K562 (cell line): Measurements from ENCODE around the gene PIK3R6. TPM values are rescaled to one million over a fixed set of nuclear protein-coding genes. Genes with fewer than 3 reads are reported as not detected.

Experiments used
- ATAC-seq: fragments of 200-7000 bp; cut with Tn5 transposase; 3 replicates; pipeline ENCODE4 v1.9.1; 2020; ENCODE audit warnings: moderate library complexity
- BruUV-seq: library from RNA; stranded (reverse); fragments of 400-500 nt; replicated peaks from 2 replicates; lab custom pipeline; 2021; lab: Mats Ljungman, UMichigan
- CTCF ChIA-PET: fragments of 300-600 bp; formaldehyde crosslinking; extraction: SDS; loops from one replicate; lab custom pipeline; 2021; ENCODE audit warnings: low intra/inter-chr PET ratio; lab: Yijun Ruan, JAX
- POLR2A ChIA-PET: fragments of 300-600, 350-650 bp; sonication (Branson Sonifier 250); formaldehyde crosslinking; extraction: SDS; loops from one replicate; lab custom pipeline; 2021; ENCODE audit warnings: antibody characterized with exemption, inconsistent platforms; lab: Yijun Ruan, JAX
- DNase-seq, 4 experiments: peaks; one replicate each; pipeline versions ENCODE4 v3.0.0 to v3.0.0-alpha.2; 2011 to 2018; ENCODE audit warnings: low spot score in 3 of 4, mixed read lengths in 3 of 4; ENCODE audit errors: extremely low read depth in 1 of 4
- FAIRE-seq: peaks from 2 replicates; lab custom pipeline; 2011; peaks lifted over from hg19 to GRCh38; lab: Jason Lieb, UNC
- H2AFZ ChIP-seq: 2 replicates; pipeline ENCODE4 v1.6.0; 2011; ENCODE audit warnings: low read depth, low read length, control low read depth, inconsistent platforms
- H3K27ac ChIP-seq: fragments of 200-600 bp; 3 replicates; pipeline ENCODE4 v1.8.0; 2011; ENCODE audit warnings: low read depth, mild to moderate bottlenecking, control low read depth, inconsistent platforms, low read length, moderate library complexity, mixed read lengths; ENCODE audit errors: extremely low read depth
- H3K27me3 ChIP-seq, 2 experiments: fragments of 300-600 bp in 1 of 2; 2 replicates in 1 of 2; 3 replicates in 1 of 2; pipeline versions ENCODE4 v1.6.0 to v1.8.0; 2011; ENCODE audit warnings: inconsistent platforms in 2 of 2, low read length in 2 of 2, mild to moderate bottlenecking in 1 of 2, mixed read lengths in 1 of 2, moderate library complexity in 1 of 2; ENCODE audit not compliant: control insufficient read depth in 2 of 2, insufficient read depth in 2 of 2
- H3K36me3 ChIP-seq: fragments of 300-600 bp; 3 replicates; pipeline ENCODE4 v1.8.0; 2011; ENCODE audit warnings: mild to moderate bottlenecking, low read length, inconsistent platforms; ENCODE audit not compliant: control insufficient read depth, insufficient read depth
- H3K4me1 ChIP-seq, 2 experiments: fragments of 200-600 bp in 1 of 2; replicated peaks in 1 of 2; 2 replicates in 1 of 2; 3 replicates in 1 of 2; pipeline versions ENCODE4 v1.5.1 to v1.8.0; 2011; ENCODE audit warnings: inconsistent platforms in 2 of 2, low read length in 2 of 2, mild to moderate bottlenecking in 1 of 2, mixed read lengths in 1 of 2, moderate library complexity in 1 of 2; ENCODE audit not compliant: control insufficient read depth in 2 of 2, insufficient read depth in 2 of 2
- H3K4me2 ChIP-seq: 2 replicates; pipeline ENCODE4 v1.6.1; 2011; ENCODE audit warnings: low read length, control low read depth, inconsistent platforms, mixed read lengths; ENCODE audit not compliant: insufficient read depth
- H3K4me3 ChIP-seq: fragments of 200-600 bp; sonication (generic), shearing (Covaris generic); 2 replicates; pipeline ENCODE4 v1.5.1; 2016; ENCODE audit warnings: control low read depth, inconsistent platforms
- H3K79me2 ChIP-seq: fragments of 200-600 bp; 3 replicates; pipeline ENCODE4 v1.8.0; 2011; ENCODE audit warnings: low read length, inconsistent platforms; ENCODE audit not compliant: control insufficient read depth, insufficient read depth
- H3K9ac ChIP-seq, 2 experiments: 2 replicates each; pipeline versions ENCODE4 v1.6.0 to v1.6.1; 2011; ENCODE audit warnings: low read depth in 2 of 2, low read length in 2 of 2, control low read depth in 1 of 2, inconsistent platforms in 1 of 2, mild to moderate bottlenecking in 1 of 2, mixed read lengths in 1 of 2; ENCODE audit not compliant: insufficient read depth in 1 of 2
- H3K9me1 ChIP-seq: one replicate; pipeline ENCODE4 v1.6.0; 2011; ENCODE audit warnings: inconsistent platforms, mild to moderate bottlenecking, low read length, moderate library complexity; ENCODE audit not compliant: control insufficient read depth, insufficient read depth
- H3K9me3 ChIP-seq: replicated peaks from 2 replicates; pipeline ENCODE4 v1.5.1; 2011; ENCODE audit warnings: low read depth, low read length, inconsistent platforms; ENCODE audit not compliant: control insufficient read depth, insufficient read depth
- H4K20me1 ChIP-seq: replicated peaks from 2 replicates; pipeline ENCODE4 v1.6.1; 2011; ENCODE audit warnings: low read length, inconsistent platforms, mixed read lengths; ENCODE audit not compliant: control insufficient read depth, insufficient read depth
- ATF7 ChIP-seq: fragments of 450-650 bp; IDR thresholded peaks from 2 replicates; pipeline ENCODE4 v1.7.1; 2014; ENCODE audit warnings: mild to moderate bottlenecking, moderate library complexity
- CLOCK ChIP-seq: fragments of 250-450 bp; sonication (Bioruptor Pico); IDR thresholded peaks from 2 replicates; pipeline ENCODE4 v1.4.0; 2020; ENCODE audit warnings: mild to moderate bottlenecking, moderate library complexity, borderline replicate concordance
- CREB3 ChIP-seq: fragments of 450-650 bp; conservative IDR thresholded peaks from 2 replicates; pipeline ENCODE4 v1.6.1; 2016; ENCODE audit warnings: missing genetic modification characterization, low read depth, mild to moderate bottlenecking, missing compliant biosample characterization, moderate library complexity
- KLF1 ChIP-seq: fragments of 450-650 bp; IDR thresholded peaks from 2 replicates; pipeline ENCODE4 v1.6.1; 2016; ENCODE audit warnings: missing genetic modification characterization, missing compliant biosample characterization
- MIER1 ChIP-seq: fragments of 450-650 bp; IDR thresholded peaks from 2 replicates; pipeline ENCODE4 v1.6.1; 2016; ENCODE audit warnings: antibody characterized with exemption, mild to moderate bottlenecking, low read depth
- PTBP1 ChIP-seq: fragments of 200-400 bp; formaldehyde crosslinking; IDR thresholded peaks from 2 replicates; pipeline ENCODE4 v1.6.1; 2017; ENCODE audit warnings: low read depth, low read length
- TAL1 ChIP-seq: fragments of 450-650 bp; IDR thresholded peaks from 2 replicates; pipeline ENCODE4 v1.6.1; 2016; ENCODE audit warnings: mild to moderate bottlenecking
- ZBTB2 ChIP-seq: fragments of 450-650 bp; IDR thresholded peaks from 2 replicates; pipeline ENCODE4 v1.6.1; 2016; ENCODE audit warnings: antibody characterized with exemption
- ZNF449 ChIP-seq: fragments of 250-450 bp; sonication (Bioruptor Pico); IDR thresholded peaks from 2 replicates; pipeline ENCODE4 v1.8.0; 2022; ENCODE audit warnings: moderate library complexity, mild to moderate bottlenecking, inconsistent platforms
- WGBS: fragments of 100-300 bp; shearing (Covaris generic); methylation state at CpG from one replicate; pipeline ENCODE4 v1.1.6; 2016; ENCODE audit warnings: low coverage, mixed read lengths; ENCODE audit not compliant: insufficient coverage; ENCODE audit errors: missing lambda C conversion rate; 5-methylcytosine and 5-hydroxymethylcytosine counted together
- in situ Hi-C: fragments of 300-500 bp; cut with MboI; formaldehyde crosslinking; loops from 4 replicates; pipeline ENCODE4 v1.15.0; 2018; ENCODE audit warnings: inconsistent platforms, mixed read lengths
- intact Hi-C: fragments of 100-400 bp; cut with micrococcal nuclease; formaldehyde crosslinking; loops from 2 replicates; pipeline ENCODE4 v1.14.2; 2022
- polyA plus RNA-seq, 8 experiments: library from polyadenylated mRNA; depleted of rRNA in 4 of 8; stranded (reverse) in 5 of 8; unstranded in 3 of 8; fragments of >200 nt; fragmentation: Nextera tagmentation in 2 of 8; fragmentation: Illumina TruSeq in 1 of 8; extraction: Ambion mirVana in 2 of 8; extraction: Trizol in 1 of 8; gene quantifications; 2 replicates each; pipeline versions ENCODE4 v1.2.1 to v1.2.3, GENCODE V29; 2011 to 2014; ENCODE audit warnings: inconsistent platforms in 1 of 8, missing spikeins in 1 of 8
- total RNA-seq, 7 experiments: library from RNA; depleted of rRNA in 6 of 7; stranded (reverse); fragments of >200 nt in 6 of 7; fragmentation: Illumina TruSeq in 2 of 7; extraction: Trizol in 2 of 7; gene quantifications; 2 replicates each; pipeline versions ENCODE4 v1.2.1 to v1.2.3, GENCODE V29; 2011 to 2021; ENCODE audit warnings: low replicate concordance in 1 of 7
- TF ChIP-seq, protein P1 (sequence below): fragments of 250-450 bp; sonication (Bioruptor Pico); IDR thresholded peaks from 2 replicates; pipeline ENCODE4 v1.5.0; 2020; ENCODE audit warnings: mild to moderate bottlenecking, borderline replicate concordance

Gene PIK3R6
- total and polyA plus RNA-seq, 9 of the 15 experiments (the other 6 are each of a cell fraction or from before 2014, with no cell fraction given), result 0.04 TPM; not detected in 8

DNA sequence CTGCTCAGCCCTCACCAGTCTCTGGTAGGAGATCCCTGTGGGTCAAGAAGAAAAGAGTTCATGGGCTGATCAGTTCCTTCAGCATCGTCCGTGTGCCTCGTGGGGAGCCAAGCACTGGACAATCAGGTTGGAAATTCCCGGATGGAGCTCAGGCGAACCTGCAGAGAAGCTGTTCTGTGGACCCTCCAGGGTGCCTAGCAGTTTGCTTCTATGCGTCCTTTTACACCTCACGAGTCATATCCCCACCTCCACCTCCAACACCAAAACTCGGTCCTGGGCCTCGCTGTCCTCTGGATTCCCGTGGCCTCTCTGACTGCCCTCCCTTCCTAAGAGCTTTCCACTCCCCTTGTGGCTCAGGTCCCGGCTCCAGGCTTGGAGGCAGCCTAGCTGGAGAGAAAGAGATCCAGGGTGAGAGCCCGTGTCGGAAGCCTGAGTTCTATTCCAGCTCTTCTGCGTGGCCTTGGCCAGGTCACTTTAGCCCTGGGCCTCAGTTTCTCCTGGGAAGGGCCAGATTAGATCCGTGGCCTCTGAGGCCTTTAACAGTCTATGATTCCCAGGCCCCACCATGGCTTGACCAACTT lies 26.2 kb upstream of the PIK3R6 start (continued):
- TF ChIP-seq, protein P1, sequence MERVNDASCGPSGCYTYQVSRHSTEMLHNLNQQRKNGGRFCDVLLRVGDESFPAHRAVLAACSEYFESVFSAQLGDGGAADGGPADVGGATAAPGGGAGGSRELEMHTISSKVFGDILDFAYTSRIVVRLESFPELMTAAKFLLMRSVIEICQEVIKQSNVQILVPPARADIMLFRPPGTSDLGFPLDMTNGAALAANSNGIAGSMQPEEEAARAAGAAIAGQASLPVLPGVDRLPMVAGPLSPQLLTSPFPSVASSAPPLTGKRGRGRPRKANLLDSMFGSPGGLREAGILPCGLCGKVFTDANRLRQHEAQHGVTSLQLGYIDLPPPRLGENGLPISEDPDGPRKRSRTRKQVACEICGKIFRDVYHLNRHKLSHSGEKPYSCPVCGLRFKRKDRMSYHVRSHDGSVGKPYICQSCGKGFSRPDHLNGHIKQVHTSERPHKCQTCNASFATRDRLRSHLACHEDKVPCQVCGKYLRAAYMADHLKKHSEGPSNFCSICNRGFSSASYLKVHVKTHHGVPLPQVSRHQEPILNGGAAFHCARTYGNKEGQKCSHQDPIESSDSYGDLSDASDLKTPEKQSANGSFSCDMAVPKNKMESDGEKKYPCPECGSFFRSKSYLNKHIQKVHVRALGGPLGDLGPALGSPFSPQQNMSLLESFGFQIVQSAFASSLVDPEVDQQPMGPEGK, result no peak
- TF ChIP-seq ZNF449 (CRISPR knock-in tag) (no peak), CREB3 (no peak)

DNA sequence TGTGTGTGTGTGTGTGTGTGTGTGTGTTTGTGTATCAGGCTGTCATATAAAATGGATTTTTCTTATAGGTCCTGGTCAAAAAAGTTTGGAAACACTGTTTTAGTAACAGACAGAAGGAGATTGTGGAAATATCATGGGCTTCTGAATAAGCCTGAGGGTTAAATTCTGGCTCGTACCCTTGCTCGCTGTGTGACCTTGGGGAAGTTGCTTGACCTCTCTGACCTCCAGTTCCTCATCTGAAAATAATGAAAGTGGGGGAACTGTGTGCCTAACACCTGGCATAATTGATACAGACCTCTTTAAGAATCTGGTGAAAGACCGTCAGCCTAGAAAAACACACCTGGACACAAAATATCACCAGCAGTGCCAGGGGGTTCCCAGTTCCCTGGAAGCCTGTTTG lies 25.6 kb upstream of the PIK3R6 start:
- peaks cover 2 to 19% of the 10 kb centered on the region in 2 experiments; a peak in 2 of 5 replicates for H3K27me3 ChIP-seq
- no peak overlapping the region for H3K4me3 ChIP-seq
- ChIA-PET POLR2A (no interaction called here), CTCF (no interaction called here)
- no peak overlapping the region for H3K27ac ChIP-seq
- in situ Hi-C loops (loop anchor here (5.0 kb wide), 1 partner anchor 96 kb away; the partner anchor contains the start of gene MFSD6L), intact Hi-C loops (loop anchor here (10.0 kb wide), 2 partner anchors 102 to 148 kb away; partner anchors contain the start of gene CCDC42)
- peaks cover 0 to 5% of the 10 kb centered on the region in 2 experiments; a peak in 2 of 5 replicates for H3K4me1 ChIP-seq
- no peak overlapping the region for H2AFZ ChIP-seq
- H4K20me1 ChIP-seq, result no peaks in the 10 kb centered on the region; the same call in 1 of the 2 replicates
- H3K79me2 ChIP-seq, result no peaks in the 10 kb centered on the region
- FAIRE-seq (no peak), ATAC-seq (no peak), DNase-seq (no peak)
- no peaks in the 10 kb centered on the region for H3K9me1 ChIP-seq
- no peaks in the 10 kb centered on the region for H3K9me3 ChIP-seq
- 0% methylated on average over 2 of the region's 3 CpGs for WGBS
- H3K36me3 ChIP-seq, result no peaks in the 10 kb centered on the region
- no peak overlapping the region for H3K9ac ChIP-seq
- no peak overlapping the region for H3K4me2 ChIP-seq
- BruUV-seq, result no TSS peak
- TF ChIP-seq KLF1 (tag) (no peak), CLOCK (CRISPR knock-in tag) (no peak), MIER1 (no peak), ATF7 (no peak), ZBTB2 (no peak), PTBP1 (no peak), TAL1 (no peak)
